Panc1 (cell line): Measurements from ENCODE around the gene SLITRK3. TPM values are rescaled to one million over a fixed set of nuclear protein-coding genes. Genes with fewer than 3 reads are reported as not detected.
"Not testable (repeated sequence)": the region's sequence is repeated elsewhere in the genome, so short reads cannot be mapped to it uniquely, and the experiment has no call there.

Experiments
- ATAC-seq: fragments of 200-7000 bp; cut with Tn5 transposase; 2 replicates; pipeline ENCODE4 v1.9.1; 2020; ENCODE audit warnings: mild to moderate bottlenecking, moderate library complexity
- BruUV-seq: library from RNA; stranded (reverse); fragments of 400-500 nt; replicated peaks from 2 replicates; lab custom pipeline; 2021; lab: Mats Ljungman, UMichigan
- CTCF ChIA-PET: fragments of 300-600 bp; sonication (Branson Sonifier 250); formaldehyde crosslinking; loops from one replicate; lab custom pipeline; 2022; ENCODE audit warnings: antibody characterized with exemption; lab: Charles Lee
- POLR2A ChIA-PET: fragments of 300-600 bp; sonication (Branson Sonifier 250); formaldehyde crosslinking; loops from one replicate; lab custom pipeline; 2022; ENCODE audit warnings: antibody characterized with exemption; lab: Charles Lee
- DNase-seq: peaks from one replicate; pipeline ENCODE4 v3.0.0-alpha.2; 2010; ENCODE audit warnings: low read depth, low spot score
- H3K27ac ChIP-seq: 2 replicates; pipeline ENCODE4 v1.5.1; 2011; ENCODE audit warnings: mild to moderate bottlenecking, low read length, inconsistent platforms
- H3K27me3 ChIP-seq: fragments of 200-500 bp; sonication (Bioruptor generic); 2 replicates; pipeline ENCODE4 v1.6.0; 2014; ENCODE audit warnings: low read length, inconsistent platforms; ENCODE audit not compliant: control insufficient read depth, insufficient read depth
- H3K36me3 ChIP-seq: fragments of 200-500 bp; sonication (Bioruptor generic); 2 replicates; pipeline ENCODE4 v1.5.1; 2014; ENCODE audit warnings: inconsistent platforms, mild to moderate bottlenecking, low read length, moderate library complexity; ENCODE audit not compliant: control insufficient read depth, insufficient read depth
- H3K4me1 ChIP-seq: 2 replicates; pipeline ENCODE4 v1.5.1; 2011; ENCODE audit warnings: inconsistent platforms, mild to moderate bottlenecking, low read length, moderate library complexity; ENCODE audit not compliant: control insufficient read depth, insufficient read depth
- H3K4me3 ChIP-seq, 2 experiments: 2 replicates each; pipeline ENCODE4 v1.5.1; 2011 to 2012; ENCODE audit warnings: low read depth in 2 of 2, low read length in 2 of 2, mild to moderate bottlenecking in 2 of 2, inconsistent platforms in 1 of 2, moderate library complexity in 1 of 2
- H3K9me3 ChIP-seq: fragments of 200-500 bp; sonication (Bioruptor generic); 2 replicates; pipeline ENCODE4 v1.5.1; 2014; ENCODE audit warnings: low read depth, mild to moderate bottlenecking, inconsistent platforms, low read length, moderate library complexity; ENCODE audit not compliant: control insufficient read depth, insufficient read depth
- POLR2AphosphoS5 ChIP-seq: IDR thresholded peaks from 2 replicates; pipeline ENCODE4 v1.6.1; 2012; ENCODE audit warnings: mild to moderate bottlenecking, low read depth, low read length, moderate library complexity
- SIN3A ChIP-seq: IDR thresholded peaks from 2 replicates; pipeline ENCODE4 v1.6.1; 2012; ENCODE audit warnings: low read depth, mild to moderate bottlenecking, low read length, moderate library complexity, borderline replicate concordance; ENCODE audit not compliant: insufficient read depth
- TCF7L2 ChIP-seq: IDR thresholded peaks from 2 replicates; pipeline ENCODE4 v1.6.1; 2011; ENCODE audit warnings: mild to moderate bottlenecking, low read depth, low read length, inconsistent platforms
- in situ Hi-C: cut with HindIII; loops from 2 replicates; pipeline ENCODE4 v1.10.0; 2016; ENCODE audit warnings: low sequenced_read_pairs, low pct_unique_long_range_greater_than_20kb
- intact Hi-C: fragments of 100-400 bp; cut with micrococcal nuclease; formaldehyde crosslinking; loops from one replicate; pipeline ENCODE4 v1.10.0; 2022; ENCODE audit not compliant: unreplicated experiment
- total RNA-seq: library from RNA; stranded (reverse); gene quantifications from one replicate; pipeline ENCODE4 v1.2.1, GENCODE V29; 2021; ENCODE audit not compliant: unreplicated experiment
- TF ChIP-seq, protein P1 (sequence below), 2 experiments: IDR thresholded peaks; 2 replicates each; pipeline ENCODE4 v1.6.1; 2011 to 2012; ENCODE audit warnings: low read depth in 2 of 2, control low read depth in 1 of 2, low read length in 1 of 2, mild to moderate bottlenecking in 1 of 2, moderate library complexity in 1 of 2; ENCODE audit not compliant: insufficient read depth in 1 of 2
- TF ChIP-seq, protein P2 (sequence below): fragments of 450-650 bp; IDR thresholded peaks from 2 replicates; pipeline ENCODE4 v1.5.1; 2017; ENCODE audit warnings: mild to moderate bottlenecking

The SLITRK3 gene
- total RNA-seq, 1 experiment from 2014 or later, result not detected

GRCh38 chr3:165148876-165149441, 47.2 kb downstream of the SLITRK3 start:
- ChIA-PET CTCF (no interaction called here), POLR2A (no interaction called here)
- in situ Hi-C loops (no loop called here), intact Hi-C loops (no loop called here)
- no peak for TF ChIP-seq SIN3A
- TF ChIP-seq POLR2AphosphoS5, result no peak
- TF ChIP-seq, protein P1, sequence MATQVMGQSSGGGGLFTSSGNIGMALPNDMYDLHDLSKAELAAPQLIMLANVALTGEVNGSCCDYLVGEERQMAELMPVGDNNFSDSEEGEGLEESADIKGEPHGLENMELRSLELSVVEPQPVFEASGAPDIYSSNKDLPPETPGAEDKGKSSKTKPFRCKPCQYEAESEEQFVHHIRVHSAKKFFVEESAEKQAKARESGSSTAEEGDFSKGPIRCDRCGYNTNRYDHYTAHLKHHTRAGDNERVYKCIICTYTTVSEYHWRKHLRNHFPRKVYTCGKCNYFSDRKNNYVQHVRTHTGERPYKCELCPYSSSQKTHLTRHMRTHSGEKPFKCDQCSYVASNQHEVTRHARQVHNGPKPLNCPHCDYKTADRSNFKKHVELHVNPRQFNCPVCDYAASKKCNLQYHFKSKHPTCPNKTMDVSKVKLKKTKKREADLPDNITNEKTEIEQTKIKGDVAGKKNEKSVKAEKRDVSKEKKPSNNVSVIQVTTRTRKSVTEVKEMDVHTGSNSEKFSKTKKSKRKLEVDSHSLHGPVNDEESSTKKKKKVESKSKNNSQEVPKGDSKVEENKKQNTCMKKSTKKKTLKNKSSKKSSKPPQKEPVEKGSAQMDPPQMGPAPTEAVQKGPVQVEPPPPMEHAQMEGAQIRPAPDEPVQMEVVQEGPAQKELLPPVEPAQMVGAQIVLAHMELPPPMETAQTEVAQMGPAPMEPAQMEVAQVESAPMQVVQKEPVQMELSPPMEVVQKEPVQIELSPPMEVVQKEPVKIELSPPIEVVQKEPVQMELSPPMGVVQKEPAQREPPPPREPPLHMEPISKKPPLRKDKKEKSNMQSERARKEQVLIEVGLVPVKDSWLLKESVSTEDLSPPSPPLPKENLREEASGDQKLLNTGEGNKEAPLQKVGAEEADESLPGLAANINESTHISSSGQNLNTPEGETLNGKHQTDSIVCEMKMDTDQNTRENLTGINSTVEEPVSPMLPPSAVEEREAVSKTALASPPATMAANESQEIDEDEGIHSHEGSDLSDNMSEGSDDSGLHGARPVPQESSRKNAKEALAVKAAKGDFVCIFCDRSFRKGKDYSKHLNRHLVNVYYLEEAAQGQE (IDR thresholded peaks at IDR 0.05; ENCODE audit: insufficient read depth in 1 of 2, low read depth in 2 of 2, low read length in 1 of 2), result no peak
- TF ChIP-seq, protein P2, sequence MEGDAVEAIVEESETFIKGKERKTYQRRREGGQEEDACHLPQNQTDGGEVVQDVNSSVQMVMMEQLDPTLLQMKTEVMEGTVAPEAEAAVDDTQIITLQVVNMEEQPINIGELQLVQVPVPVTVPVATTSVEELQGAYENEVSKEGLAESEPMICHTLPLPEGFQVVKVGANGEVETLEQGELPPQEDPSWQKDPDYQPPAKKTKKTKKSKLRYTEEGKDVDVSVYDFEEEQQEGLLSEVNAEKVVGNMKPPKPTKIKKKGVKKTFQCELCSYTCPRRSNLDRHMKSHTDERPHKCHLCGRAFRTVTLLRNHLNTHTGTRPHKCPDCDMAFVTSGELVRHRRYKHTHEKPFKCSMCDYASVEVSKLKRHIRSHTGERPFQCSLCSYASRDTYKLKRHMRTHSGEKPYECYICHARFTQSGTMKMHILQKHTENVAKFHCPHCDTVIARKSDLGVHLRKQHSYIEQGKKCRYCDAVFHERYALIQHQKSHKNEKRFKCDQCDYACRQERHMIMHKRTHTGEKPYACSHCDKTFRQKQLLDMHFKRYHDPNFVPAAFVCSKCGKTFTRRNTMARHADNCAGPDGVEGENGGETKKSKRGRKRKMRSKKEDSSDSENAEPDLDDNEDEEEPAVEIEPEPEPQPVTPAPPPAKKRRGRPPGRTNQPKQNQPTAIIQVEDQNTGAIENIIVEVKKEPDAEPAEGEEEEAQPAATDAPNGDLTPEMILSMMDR, result no peak
- no peak for TF ChIP-seq TCF7L2
- ATAC-seq (no peak), DNase-seq (no peak)
- BruUV-seq, result no TSS peak
- Histone ChIP-seq H3K27me3 (no peaks in the 10 kb centered on the region), H3K4me3 (no peak overlapping the region), H3K36me3 (no peaks in the 10 kb centered on the region), H3K4me1 (no peaks in the 10 kb centered on the region), H3K9me3 (no peaks in the 10 kb centered on the region), H3K27ac (no peak overlapping the region)

DNA sequence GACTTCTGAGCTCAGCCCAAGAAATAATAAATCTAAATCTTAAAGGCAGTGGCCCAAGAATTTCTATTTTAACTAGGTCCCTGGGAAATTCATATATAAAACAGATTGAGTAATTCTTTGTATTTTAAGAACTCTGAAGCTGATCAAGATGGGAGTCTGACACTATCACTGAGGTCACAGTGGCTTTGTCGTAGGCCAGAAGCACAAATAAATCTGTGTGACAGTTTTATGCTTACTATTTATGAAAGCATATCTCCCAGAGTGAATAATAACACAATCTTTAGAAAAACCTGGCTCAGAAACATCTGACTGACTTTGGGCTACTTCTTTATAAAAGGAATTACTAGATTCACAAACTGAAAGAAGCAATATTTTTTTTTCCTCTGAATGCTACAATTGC, 51.9 kb downstream of the SLITRK3 start:
- H3K27me3 ChIP-seq, result no peaks in the 10 kb centered on the region
- DNase-seq, result no peak
- TF ChIP-seq TCF7L2 (no peak), POLR2AphosphoS5 (no peak), SIN3A (no peak)
- TF ChIP-seq, protein P1 (IDR thresholded peaks at IDR 0.05; ENCODE audit: insufficient read depth in 1 of 2, low read depth in 2 of 2, low read length in 1 of 2), result no peak
- TF ChIP-seq, protein P2, result no peak
- no peaks in the 10 kb centered on the region for H3K4me1 ChIP-seq
- no peak overlapping the region for H3K4me3 ChIP-seq
- ATAC-seq, result no peak
- H3K27ac ChIP-seq, result no peak overlapping the region
- BruUV-seq, result no TSS peak
- ChIA-PET POLR2A (no interaction called here), CTCF (no interaction called here)
- in situ Hi-C loops, result no loop called here
- intact Hi-C loops, result no loop called here
- no peaks in the 10 kb centered on the region for H3K36me3 ChIP-seq
- H3K9me3 ChIP-seq, result no peaks in the 10 kb centered on the region

DNA sequence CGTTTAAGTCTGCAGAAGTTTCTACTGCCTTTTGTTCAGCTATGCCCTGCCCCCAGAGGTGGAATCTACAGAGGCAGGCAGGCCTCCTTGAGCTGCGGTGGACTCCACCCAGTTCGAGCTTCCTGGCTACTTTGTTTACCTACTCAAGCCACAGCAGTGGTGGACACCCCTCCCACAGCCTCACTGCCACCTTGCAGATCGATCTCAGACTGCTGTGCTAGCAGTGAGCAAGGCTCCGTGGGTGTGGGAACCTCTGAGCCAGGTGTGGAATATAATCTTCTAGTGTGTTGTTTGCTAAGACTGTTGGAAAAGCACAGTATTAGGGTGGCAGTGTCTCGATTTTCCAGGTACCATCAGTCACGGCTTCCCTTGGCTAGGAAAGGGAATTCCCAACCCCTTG, 56.3 kb downstream of the SLITRK3 start:
- H3K9me3 ChIP-seq, H3K36me3 ChIP-seq, H3K27ac ChIP-seq, CTCF ChIA-PET, H3K27me3 ChIP-seq, in situ Hi-C loops, intact Hi-C loops, DNase-seq, POLR2A ChIA-PET, ATAC-seq, H3K4me1 ChIP-seq, H3K4me3 ChIP-seq, BruUV-seq: not testable (repeated sequence)
